ENCODE results near the gene SPTBN4.
"Not testable (repeated sequence)": the region's sequence is repeated elsewhere in the genome, so short reads cannot be mapped to it uniquely, and the experiment has no call there.

Gene SPTBN4

DNA sequence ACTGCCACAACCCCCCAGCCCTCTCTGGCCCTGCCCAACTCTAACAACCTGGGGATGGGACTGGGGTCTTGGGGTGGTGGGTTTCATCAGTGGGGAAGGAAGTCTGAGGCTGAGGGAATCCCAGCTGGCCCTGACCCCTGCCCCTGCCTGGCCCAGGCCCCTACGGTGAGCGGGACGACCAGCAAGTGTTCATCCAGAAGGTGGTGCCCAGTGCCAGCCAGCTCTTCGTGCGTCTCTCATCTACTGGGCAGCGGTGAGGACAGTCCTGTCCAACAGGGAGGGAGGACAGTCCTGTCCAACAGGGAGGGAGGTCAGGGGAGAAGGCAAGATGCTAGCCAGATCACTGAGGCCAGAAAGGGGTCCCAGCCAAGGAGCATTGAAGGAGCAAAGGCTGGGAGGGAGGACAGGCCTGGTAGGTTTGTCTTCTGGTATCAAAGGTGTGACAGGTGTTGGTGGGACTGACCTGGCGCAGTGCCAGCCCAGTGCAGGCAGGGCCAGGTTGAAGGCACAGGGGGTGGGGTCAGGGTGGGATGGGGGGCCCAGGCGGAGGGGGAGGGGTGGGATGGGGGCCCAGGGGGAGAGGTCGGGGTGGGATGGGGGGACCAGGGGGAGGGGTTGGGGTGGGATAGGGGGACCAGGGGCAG is 122.2 kb downstream of the SPTBN4 start:
- no peak for DNase-seq (ENCODE audit: low read depth)

DNA sequence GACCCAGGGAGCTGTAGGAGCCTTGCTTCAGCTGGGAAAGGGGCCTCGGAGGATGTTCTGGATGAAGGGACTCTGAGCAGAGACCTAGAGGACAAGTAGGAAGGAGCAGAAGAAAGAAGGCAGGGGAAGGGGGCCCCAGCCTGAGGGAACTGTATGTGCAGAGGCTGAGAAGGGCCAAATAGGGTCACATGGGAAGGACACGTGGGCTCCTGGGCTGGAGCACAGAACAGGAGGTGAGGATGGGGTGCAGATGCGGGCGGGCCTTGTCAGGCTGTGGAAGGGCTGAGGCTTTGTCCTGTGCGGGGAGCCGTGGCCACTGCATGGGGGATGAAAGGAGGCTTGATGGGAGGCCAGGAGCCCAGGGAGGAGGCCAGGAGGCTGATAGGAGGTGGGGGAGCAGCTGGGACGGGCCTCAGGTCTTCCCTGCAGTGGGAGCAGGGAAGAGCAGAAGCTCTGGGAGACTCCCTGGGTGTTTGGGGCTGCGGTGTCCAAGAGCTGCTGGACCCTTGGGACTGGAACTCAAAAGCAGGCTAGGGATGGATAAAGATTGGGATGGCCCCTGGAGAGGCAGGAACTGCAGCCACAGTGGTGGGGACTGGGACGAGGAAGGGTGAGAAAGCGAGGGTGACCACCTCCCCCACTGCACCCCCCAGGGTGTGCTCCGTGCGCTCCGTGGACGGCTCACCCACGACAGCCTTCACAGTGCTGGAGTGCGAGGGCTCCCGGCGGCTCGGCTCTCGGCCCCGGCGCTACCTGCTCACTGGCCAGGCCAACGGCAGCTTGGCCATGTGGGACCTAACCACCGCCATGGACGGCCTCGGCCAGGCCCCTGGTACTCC is 123.0 kb downstream of the SPTBN4 start:
- DNase-seq (ENCODE audit: low read depth): no peak

DNA sequence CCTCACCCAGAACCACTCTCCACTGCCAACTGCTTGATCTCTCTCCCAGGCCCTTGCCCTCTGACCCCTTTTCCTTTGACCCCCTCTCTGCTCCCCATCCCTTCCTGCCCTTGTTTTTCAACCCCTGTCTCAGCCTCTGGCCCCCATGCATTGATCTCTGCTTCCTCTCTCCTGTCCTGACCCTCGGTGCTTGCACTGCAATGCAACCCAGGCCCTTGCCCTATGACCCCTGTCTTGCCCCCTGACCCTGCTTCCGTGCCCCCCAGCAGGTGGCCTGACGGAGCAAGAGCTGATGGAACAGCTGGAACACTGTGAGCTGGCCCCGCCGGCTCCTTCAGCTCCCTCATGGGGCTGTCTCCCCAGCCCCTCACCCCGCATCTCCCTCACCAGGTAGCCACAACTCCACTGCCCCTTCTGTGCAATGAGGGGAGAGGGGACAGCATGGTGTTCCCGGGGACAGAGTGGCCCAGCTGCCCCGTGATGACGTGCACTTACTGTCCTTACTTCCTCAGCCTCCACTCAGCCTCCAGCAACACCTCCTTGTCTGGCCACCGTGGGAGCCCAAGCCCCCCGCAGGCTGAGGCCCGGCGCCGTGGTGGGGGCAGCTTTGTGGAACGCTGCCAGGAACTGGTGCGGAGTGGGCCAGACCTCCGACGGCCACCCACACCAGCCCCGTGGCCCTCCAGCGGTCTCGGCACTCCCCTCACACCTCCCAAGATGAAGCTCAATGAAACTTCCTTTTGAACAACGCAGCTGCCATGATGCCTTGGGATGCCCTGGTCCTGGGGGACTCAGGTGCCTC is 123.9 kb downstream of the SPTBN4 start:
- no peak for DNase-seq (ENCODE audit: low read depth)

GRCh38 chr19:40591724-40592123 is 124.9 kb downstream of the SPTBN4 start:
- not testable (repeated sequence) for DNase-seq (ENCODE audit: low read depth)

DNA sequence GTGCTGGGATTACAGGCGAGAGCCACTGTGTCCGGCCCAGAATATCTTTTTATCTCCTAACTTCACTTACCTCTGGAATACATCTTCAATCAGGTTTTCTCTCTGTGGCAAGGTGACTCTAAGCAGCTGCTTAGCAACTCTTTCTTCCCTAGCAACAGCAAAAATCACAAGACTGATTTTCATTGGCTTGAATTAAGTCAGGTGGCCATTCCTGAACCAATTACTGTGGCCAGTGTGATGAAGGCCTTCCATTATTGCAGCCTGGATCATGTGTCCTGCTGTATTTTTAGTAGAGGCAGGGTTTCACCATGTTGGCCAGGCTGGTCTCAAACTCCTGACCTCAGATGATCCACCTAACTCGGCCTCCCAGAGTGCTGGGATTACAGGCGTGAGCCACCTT is 125.4 kb downstream of the SPTBN4 start:
- no peak for DNase-seq (ENCODE audit: low read depth)

GRCh38 chr19:40594255-40594654 is 127.5 kb downstream of the SPTBN4 start:
- no peak for DNase-seq (ENCODE audit: low read depth)

GRCh38 chr19:40594657-40595091 is 127.9 kb downstream of the SPTBN4 start:
- no peak for DNase-seq (ENCODE audit: low read depth)

- DNase-seq (ENCODE audit: low read depth): no peak
Measured at GRCh38 chr19:40596608-40597328, 130.0 kb downstream of the SPTBN4 start.

GRCh38 chr19:40597329-40597838 is 130.6 kb downstream of the SPTBN4 start:
- no peak for DNase-seq (ENCODE audit: low read depth)

DNA sequence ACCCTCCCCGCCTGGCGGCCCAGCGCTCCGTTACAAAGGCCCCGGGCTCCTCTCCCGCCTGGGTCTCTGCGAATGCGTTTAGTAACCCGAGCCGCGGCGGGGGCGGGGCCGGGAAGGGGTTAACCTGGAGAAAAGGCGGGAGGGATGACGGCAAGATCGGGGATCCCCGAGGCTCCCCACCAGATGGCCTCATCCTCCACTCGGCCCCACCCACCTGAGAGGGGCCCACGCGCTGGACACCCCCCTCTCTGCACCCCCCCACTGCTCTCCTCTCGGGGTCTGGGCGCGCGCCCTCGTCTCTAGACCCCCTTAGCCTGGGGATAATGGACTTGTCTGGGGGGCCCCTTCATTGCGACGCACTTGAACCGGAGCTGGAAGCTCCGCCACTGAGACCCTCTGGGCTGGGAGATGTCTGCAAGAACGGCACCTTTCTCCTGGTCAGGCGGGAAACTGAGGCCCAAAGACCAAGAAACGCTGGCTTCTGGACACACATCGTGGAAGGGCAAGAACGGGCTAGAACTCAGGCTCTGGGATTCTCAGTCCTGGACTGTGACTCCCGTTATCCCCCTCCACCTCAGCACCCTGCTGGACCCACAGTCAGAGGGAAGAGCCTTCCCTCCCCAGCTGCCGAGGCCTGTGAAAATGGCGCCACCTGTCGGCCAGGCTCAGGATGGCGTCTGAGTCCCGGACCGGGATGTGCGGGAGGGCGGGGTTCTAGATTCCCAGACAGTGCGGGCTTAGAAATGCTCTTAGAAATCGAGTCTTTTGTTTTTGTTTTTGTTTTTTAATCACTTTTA is 131.5 kb downstream of the SPTBN4 start:
- peak; percentile 75 for DNase-seq (ENCODE audit: low read depth)

GRCh38 chr19:40598918-40599307 is 132.1 kb downstream of the SPTBN4 start:
- no peak for DNase-seq (ENCODE audit: low read depth)

DNA sequence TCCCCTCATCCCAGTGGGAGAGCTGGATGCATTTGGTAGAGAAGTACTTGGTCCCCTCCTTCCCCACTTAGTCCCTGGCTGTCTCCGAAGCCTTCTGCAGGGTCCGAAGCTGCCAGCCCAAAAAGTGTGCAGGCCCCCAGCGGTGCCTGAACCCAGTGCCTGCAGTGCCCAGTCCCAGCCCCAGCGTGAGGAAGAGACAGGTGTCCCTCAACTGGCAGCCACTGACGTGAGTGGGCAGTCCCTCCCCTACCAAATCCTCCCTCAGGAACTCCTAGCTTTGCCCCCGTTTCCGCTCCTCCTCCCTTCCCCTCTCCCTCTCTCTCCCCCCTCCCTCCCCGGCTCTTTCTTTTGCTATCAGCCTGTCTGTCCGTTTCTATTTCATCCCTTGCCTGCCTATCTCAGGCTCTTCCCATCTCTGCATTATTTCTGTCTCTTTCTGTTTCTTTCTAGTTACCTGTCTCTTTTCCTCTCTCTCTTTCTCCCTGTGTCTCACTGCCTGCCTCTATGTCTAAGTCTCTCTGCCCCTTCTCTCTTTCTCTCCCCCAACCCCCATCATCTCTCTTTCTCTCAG is 132.6 kb downstream of the SPTBN4 start:
- DNase-seq (ENCODE audit: low read depth): no peak

DNA sequence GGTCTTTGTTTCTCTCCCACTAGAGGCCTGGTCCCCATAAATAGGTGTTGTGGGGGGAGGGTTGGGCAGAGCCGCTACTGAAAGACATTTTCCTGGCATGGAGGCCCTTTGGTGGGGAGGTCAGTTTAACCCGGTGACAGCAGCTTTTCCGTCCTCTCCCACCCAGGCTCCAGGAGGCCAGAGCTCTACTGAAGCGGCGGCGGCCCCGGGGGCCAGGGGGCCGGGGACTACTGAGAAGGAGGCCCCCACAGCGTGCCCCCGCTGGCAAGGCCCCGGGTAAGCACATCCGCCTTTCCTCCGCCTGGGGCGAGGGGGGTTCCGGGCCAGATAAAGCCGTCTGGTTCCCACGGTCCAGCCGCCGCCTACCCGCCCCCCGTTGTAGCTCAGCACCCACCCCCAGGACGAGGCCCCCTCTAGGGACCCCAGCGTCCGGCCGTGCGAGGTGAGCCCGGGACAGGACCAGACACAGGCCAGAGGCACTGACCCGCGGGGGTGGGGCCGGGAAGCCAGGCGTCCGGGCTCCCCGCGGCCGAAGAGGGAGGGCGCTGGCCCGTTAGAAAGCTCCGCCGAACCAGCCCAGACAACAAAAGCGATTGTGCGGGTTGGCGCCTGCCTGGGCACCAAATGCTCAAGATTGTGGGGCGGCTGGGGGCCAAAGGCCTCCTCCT is 133.2 kb downstream of the SPTBN4 start:
- DNase-seq (ENCODE audit: low read depth): no peak

- DNase-seq (ENCODE audit: low read depth): no peak
Measured at GRCh38 chr19:40600570-40601133, 133.9 kb downstream of the SPTBN4 start.

GRCh38 chr19:40601134-40601974 is 134.6 kb downstream of the SPTBN4 start, which contains the start of gene LTBP4:
LTBP4 (plus strand) TSS chr19:40601369; CDS start chr19:40601388, 19 bp downstream.
- DNase-seq (ENCODE audit: low read depth): peak; percentile 15

- no peak for DNase-seq (ENCODE audit: low read depth)
Measured at GRCh38 chr19:40603071-40603388, 136.2 kb downstream of the SPTBN4 start.

- DNase-seq (ENCODE audit: low read depth): peak; percentile 92
Measured at GRCh38 chr19:40603389-40604170, 136.8 kb downstream of the SPTBN4 start.

DNA sequence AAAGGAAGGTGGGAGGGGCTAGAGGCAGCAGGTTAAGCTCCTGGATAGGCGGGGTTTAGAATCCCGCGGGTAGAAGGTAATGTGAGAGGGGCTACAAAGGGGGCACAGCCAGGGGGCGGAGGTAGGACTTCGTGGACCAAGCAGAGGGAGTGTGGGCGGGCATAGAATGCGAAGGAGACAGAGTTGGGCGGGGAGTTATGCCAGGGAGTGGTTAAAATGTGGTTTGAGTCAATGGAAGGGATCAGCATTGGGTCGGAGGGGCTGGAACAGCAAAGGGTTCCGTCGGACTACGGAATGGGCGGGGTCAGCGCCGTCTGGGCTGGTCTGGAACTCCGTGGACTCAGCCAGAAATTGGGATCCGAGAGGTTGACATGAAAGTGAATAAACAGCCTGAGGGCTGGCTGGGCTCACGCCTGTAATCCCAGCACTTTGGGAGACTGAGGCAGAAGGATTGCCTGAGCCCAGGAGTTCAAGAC is 137.4 kb downstream of the SPTBN4 start:
- DNase-seq (ENCODE audit: low read depth): no peak
